T47D (cell line): ENCODE results near the gene SH3GL2.

Experiments used
- DNase-seq, 2 experiments: peaks; one replicate each; pipeline versions ENCODE4 v3.0.0 to v3.0.0-alpha.2; 2011 to 2012; ENCODE audit warnings: low read depth in 1 of 2, low spot score in 1 of 2
- JUND ChIP-seq: IDR thresholded peaks from 2 replicates; pipeline ENCODE4 v1.6.1; 2012; ENCODE audit warnings: low read depth
- in situ Hi-C: cut with HindIII; loops from 2 replicates; pipeline ENCODE4 v1.10.0; 2016; ENCODE audit warnings: low sequenced_read_pairs, low pct_unique_long_range_greater_than_20kb

The SH3GL2 gene

DNA sequence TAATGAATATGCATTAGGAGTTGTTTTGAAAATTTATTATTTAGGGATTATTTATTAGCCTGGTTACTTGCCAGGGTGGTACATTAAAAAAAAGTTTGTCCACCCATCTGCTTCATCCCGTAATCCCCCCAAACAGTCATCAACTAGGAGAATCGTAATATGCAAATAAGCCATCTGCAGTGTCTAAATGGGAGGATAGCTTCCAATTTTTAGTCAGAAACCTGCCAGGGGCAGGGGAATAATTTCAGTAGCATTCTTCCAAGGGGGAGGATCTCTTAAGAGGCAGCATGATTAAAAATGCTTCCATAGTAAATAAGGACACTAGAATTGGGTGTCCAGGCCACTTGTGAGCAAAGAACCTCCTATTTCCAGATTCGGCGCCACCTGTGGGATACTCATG lies 43.3 kb downstream of the SH3GL2 start:
- in situ Hi-C loops: no loop called here
- DNase-seq: no peak
- no peak for TF ChIP-seq JUND

DNA sequence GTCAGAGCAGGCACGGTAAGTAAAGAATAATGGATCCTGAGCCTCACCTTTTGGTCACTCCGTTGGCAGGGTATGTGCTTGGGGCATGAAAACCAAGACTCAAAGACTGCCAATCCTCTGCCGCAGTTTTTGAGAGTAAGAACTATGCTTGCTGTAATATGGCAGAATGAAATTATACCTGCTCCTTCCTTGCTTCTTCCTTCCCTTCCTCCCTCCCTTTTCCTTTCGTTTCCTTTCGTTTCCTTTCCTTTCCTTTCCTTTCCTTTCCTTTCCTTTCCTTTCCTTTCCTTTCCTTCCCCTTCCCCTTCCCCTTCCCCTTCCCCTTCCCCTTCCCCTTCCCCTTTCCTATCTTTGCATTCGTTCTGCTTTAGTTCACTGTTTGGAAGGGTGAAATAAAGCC lies 43.9 kb downstream of the SH3GL2 start:
- in situ Hi-C loops: no loop called here
- DNase-seq: no peak
- TF ChIP-seq JUND: no peak

DNA sequence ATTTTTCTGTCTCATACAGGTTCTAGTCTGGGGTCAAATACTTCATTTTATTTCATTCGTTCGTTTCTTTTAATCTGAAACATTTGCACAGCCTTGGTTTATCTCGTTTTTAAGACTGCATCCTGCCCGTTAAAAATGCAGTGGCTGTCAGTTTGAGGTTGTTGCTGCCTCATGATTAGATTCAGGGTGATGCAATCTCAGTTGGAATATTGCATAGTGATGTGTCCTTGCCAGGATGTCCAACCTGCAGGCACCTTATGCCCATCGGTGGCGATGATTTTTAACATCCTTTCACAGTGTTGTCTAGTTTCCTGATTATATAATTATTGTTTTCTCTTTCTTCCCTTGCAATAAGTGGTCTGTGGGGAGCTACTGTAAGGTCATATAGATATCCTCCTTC lies 45.1 kb downstream of the SH3GL2 start:
- no peak for TF ChIP-seq JUND
- in situ Hi-C loops: no loop called here
- DNase-seq: no peak

DNA sequence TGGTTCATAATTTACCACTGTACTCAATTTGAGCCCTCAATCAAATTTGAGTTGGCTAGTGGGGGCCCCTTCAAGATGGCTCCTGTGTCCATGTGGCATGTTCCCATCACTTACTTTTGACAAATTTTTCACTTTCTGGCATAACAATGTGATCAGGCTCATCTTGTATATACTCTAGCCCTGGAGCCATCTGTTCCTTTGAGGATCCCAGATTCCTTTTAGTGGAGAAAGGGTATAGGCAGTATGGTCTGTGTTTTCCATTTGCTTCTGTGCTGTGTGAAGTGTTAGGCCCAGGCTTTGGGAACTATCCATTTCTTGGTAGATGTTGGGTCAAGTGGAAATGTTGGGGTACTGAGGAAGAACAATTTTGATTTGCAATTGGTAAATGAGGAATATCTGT lies 45.7 kb downstream of the SH3GL2 start:
- in situ Hi-C loops: no loop called here
- no peak for DNase-seq
- TF ChIP-seq JUND: no peak

DNA sequence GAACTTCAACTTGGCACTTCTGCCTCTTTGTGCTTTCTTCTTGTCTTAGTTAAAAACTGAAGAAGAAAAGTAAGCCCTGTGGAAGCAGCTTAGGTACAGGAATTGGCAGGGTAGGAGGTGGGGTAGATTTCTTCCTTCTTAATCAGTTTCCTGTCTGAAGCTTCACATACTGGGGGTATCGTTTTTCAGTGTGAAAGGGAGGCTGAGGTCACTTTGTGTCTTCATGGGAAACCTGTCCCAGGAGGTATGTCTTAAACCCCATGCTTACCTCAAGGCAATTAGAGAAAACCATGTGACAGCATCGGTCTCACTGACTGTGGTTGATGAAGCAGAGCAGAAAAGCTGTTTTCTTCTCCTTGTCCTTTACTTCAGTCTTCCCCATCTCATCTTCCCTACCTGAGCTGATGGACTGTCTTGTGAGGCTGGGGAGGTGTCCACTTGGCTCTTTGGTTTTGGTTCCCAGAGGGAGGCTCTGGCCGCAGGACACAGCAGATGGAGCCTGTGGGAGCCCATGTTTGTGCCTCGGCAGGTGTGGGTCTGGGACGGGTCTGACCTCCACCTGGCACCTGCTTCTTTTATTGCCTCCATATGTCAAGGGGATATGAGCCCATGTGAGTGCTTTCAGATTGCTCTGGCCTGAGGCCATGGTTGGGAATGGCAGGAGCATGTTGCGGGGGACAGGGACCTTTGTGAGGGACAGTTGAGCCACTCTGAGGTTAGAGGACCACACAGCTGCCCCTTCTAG lies 47.0 kb downstream of the SH3GL2 start:
- no peak for TF ChIP-seq JUND
- DNase-seq: peak in 1 of 2 experiments; percentile 4
- in situ Hi-C loops: no loop called here

DNA sequence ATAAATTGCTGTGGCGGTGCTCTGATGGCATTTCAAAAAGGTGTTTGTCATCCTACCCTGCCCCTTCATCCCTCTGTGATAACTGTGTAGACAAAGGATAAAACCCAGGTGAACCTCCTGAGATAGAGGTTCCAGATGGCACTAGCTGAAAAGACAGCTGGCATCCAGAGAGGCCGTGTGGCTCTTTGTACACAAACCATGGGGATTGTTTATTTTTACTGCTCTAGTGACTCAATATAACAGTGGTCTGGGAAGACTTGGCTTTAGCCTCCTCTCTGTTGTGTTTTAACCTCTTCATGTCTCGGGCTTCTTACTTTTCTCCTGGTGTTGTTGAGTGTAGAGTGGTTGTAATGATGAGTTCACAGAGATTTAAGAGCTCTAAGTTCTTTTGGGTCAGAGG lies 48.8 kb downstream of the SH3GL2 start:
- no peak for DNase-seq

DNA sequence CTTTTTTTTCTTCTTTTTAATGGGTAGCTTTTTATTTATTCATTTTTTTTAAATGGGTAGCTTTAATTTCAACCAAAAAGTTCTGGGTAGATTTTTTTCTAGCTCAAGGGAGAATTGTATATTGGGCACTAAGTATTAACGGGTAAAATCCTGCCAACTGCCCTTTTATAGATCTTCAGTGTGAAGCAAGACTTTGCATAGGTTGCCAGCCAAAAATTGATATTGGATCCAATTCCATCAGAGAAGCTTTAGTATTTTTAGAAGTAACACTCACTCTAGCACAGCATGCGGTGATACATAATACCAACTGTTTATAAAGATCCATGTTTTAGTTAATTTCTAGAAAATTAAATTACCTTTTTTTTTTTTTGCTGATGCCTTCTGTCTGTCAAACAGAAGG lies 49.8 kb downstream of the SH3GL2 start:
- in situ Hi-C loops: no loop called here
- TF ChIP-seq JUND: no peak
- no peak for DNase-seq

More for the DNA sequence above, 48.8 kb downstream of the SH3GL2 start:
- in situ Hi-C loops: no loop called here
- TF ChIP-seq JUND: no peak

DNA sequence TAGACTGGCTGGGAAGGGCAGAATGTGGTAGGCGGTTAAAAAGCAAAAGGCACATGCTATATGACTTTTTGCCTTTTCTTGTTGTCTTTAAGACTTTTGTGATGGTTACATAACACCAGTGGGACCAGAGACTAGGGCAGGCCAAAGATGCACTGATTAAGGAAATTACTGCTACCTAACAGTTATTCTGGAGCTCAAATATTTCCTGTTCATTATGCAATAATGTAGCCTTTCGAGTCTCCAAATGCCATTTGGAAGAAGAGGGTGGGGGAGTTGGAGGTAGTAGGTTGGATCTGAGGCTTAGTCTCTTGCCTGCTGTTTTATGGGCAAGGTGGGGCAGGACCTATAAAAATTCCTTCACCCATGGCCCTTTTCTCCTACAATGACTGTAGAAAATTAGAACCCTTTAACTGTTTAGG lies 51.7 kb downstream of the SH3GL2 start:
- in situ Hi-C loops: no loop called here
- DNase-seq: no peak
- no peak for TF ChIP-seq JUND

DNA sequence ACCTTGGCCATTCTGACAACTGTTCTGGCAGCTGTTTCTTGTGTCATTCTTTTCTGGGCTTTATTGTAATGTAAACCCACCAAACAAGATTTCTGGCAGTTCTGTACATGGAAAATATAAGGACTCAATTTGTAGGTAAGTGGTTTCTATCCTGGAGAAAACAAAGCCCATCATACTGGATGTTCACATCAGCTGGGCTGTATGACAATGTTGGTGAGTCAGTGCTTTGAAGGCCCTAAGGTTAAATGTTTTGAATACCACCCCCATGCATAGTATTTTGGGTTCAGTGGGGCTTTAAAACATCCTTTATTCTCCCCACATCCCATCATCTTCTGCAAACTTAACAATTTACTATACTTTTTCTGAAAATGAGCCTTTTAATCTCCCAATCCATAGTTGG lies 52.5 kb downstream of the SH3GL2 start:
- no peak for TF ChIP-seq JUND
- DNase-seq: no peak
- in situ Hi-C loops: no loop called here

DNA sequence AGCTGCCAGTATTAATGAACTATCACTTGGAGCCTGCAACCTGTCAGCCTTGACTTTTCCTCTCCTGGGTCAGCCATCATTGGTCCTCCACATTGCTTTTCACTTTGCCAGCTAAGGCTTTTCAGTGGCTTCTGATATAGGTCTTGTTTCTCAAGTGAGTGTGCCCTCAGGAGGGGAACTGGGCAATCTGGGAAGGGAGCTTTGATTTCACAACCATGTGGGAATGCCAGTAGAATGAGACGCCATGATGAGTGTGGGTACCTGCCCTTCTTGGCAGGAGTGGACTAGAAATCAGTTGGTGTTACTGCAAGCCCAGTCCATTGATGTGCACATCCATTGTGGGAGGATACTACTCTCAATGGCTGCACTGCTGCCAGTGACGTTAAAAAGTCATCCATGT lies 54.1 kb downstream of the SH3GL2 start:
- no peak for DNase-seq
- TF ChIP-seq JUND: no peak
- in situ Hi-C loops: no loop called here

DNA sequence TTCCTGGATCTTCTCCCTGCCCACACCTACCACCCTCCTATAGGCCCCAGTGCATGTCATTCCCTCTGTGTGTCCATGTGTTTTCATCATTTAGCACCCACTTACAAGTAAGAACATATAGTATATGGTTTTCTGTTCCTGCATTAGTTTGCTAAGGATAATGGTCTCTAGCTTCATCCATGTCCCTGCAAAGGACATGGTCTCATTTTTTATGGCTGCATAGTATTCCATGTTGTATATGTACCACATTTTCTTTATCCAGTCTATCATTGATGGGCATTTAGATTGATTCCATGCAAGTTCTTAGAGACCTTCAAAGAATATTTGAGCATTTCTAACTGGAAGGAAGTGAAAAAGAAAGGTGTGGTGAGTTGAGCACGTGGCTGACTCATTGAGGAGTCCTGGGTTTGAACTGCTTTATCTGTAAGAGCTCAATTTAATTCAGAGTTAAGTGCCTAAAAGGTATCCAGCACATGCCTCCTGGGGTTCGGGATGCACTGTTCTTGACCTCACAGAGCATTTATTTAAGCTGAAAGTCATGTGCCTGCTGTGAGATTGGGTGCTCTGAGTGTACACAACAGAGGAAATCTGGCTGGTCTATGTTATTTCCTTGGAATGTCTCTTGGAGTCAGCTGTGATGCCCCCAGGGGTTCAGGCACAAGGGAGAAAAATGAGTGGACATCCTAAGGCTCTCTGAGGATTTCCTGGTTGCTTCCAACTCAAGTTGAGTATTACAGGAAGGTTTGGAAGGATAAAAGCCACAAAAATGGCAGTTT lies 56.4 kb downstream of the SH3GL2 start:
- DNase-seq: no peak
- in situ Hi-C loops: no loop called here
- no peak for TF ChIP-seq JUND

DNA sequence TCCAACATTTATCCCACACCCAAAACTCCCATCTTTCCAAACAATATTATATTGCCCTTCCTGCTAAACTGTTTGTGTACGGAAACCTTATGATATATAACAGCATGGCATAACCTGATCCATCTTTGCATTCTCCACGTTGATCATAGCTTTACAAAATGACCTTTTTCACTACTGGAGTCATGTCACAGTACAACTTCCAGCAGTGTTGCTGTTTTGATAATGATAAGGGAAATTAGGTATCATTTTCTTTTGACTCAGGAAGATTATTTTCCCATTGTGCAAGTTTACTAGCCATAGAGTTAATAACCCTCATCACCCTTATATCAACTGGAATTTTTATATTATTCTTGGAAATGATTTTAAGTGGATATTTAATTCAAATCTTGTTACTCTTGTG lies 57.5 kb downstream of the SH3GL2 start:
- TF ChIP-seq JUND: no peak
- in situ Hi-C loops: no loop called here

DNA sequence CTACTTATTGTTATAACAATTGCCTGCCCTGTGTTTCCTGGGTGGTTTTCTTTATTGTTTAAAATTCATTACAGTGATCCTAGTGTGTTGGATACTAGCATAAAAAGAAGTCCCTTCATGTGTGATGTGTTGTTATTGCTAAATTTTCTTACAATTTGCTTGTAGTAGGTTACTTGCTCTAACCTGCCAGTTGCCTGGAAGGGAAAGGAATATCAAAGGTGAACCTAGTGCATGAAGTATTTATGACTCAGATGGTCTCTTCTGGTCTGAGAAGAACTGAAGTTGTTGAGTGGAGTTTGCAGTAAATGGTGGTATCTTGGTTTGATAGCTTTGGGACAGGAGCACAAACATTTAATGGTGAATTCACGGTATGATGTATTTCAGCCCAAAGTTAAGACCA lies 58.0 kb downstream of the SH3GL2 start:
- DNase-seq: no peak
- in situ Hi-C loops: no loop called here
- TF ChIP-seq JUND: no peak

More for the DNA sequence above, 57.5 kb downstream of the SH3GL2 start:
- DNase-seq: no peak

DNA sequence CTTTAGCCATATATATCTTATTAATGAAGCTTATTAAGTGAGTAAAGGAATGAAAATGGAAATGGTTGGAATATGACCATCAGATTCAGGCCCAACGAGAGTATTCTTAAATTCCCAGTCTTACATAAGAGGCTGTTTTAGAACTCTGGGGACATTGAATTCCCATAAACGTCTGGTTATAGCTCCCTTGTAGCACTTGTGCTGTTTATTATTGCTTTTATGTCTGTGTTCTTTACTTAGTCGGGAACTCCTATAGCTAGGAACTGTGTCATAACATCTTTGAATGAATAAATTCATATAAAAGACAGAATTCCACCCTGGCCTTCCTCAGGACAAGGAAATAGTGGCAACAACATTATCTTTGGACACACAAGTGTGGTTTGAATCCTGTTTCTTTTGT lies 58.4 kb downstream of the SH3GL2 start:
- in situ Hi-C loops: no loop called here
- DNase-seq: no peak
- TF ChIP-seq JUND: no peak
